ENCODE measurements around the gene MYDGF. TPM values are rescaled to one million over a fixed set of nuclear protein-coding genes. Genes with fewer than 3 reads are reported as not detected.

Gene MYDGF
- total and polyA plus RNA-seq, 9 of the 15 experiments (the other 6 are each of a cell fraction or from before 2014, with no cell fraction given) = 4.2 to 141 (median 82.1) TPM

- Histone ChIP-seq H3K27ac (ENCODE audit: extremely low read depth, low read depth, low read length) (no peak overlapping the region), H3K9me3 (replicated peaks; ENCODE audit: control insufficient read depth, insufficient read depth, low read depth, low read length) (no peaks in the 10 kb centered on the region), H3K9me1 (ENCODE audit: control insufficient read depth, insufficient read depth, low read length) (no peaks in the 10 kb centered on the region), H3K36me3 (ENCODE audit: control insufficient read depth, insufficient read depth, low read length) (no peaks in the 10 kb centered on the region), H3K79me2 (ENCODE audit: control insufficient read depth, insufficient read depth, low read length) (no peaks in the 10 kb centered on the region), H2AFZ (ENCODE audit: low read depth, low read length) (no peak overlapping the region), H3K4me3 (no peak overlapping the region), H3K27me3 (ENCODE audit: control insufficient read depth in 2 of 2, insufficient read depth in 2 of 2, low read length in 2 of 2) (peaks cover 0 to 3% of the 10 kb centered on the region in 2 experiments; a peak in 2 of 5 replicates), H3K4me1 (replicated peaks in 1 of 2; ENCODE audit: control insufficient read depth in 2 of 2, insufficient read depth in 2 of 2, low read length in 2 of 2) (peaks cover 5% of the 10 kb centered on the region in 2 experiments; a peak in 2 of 5 replicates), H4K20me1 (replicated peaks; ENCODE audit: control insufficient read depth, insufficient read depth, low read length) (no peaks in the 10 kb centered on the region), H3K9ac (ENCODE audit: insufficient read depth in 1 of 2, low read depth in 2 of 2, low read length in 2 of 2) (no peak overlapping the region), H3K4me2 (ENCODE audit: insufficient read depth, low read length) (no peak overlapping the region)
- TF ChIP-seq POU5F1 (IDR thresholded peaks at IDR 0.05; ENCODE audit: borderline replicate concordance, low read depth, low read length, partially characterized antibody) (no peak), NUFIP1 (IDR thresholded peaks at IDR 0.05; ENCODE audit: partially characterized antibody) (no peak), ZNF507 (tag; conservative IDR thresholded peaks at IDR 0.05) (peak; percentile 95), L3MBTL2 (IDR thresholded peaks at IDR 0.05) (no peak), ZNF316 (IDR thresholded peaks at IDR 0.05) (peak; percentile 99), C11orf30 (IDR thresholded peaks at IDR 0.05; ENCODE audit: low read depth) (peak; percentile 95), MAFG (tag; conservative IDR thresholded peaks at IDR 0.05) (peak; percentile 95), ZNF354B (CRISPR knock-in tag; IDR thresholded peaks at IDR 0.05) (peak; percentile 62; the same call in 1 of the 2 replicates), MAFK (IDR thresholded peaks at IDR 0.05; ENCODE audit: low read length) (peak; percentile 94), MAFF (IDR thresholded peaks at IDR 0.05; ENCODE audit: low read length) (peak; percentile 92)
- TF ChIP-seq, protein P1, sequence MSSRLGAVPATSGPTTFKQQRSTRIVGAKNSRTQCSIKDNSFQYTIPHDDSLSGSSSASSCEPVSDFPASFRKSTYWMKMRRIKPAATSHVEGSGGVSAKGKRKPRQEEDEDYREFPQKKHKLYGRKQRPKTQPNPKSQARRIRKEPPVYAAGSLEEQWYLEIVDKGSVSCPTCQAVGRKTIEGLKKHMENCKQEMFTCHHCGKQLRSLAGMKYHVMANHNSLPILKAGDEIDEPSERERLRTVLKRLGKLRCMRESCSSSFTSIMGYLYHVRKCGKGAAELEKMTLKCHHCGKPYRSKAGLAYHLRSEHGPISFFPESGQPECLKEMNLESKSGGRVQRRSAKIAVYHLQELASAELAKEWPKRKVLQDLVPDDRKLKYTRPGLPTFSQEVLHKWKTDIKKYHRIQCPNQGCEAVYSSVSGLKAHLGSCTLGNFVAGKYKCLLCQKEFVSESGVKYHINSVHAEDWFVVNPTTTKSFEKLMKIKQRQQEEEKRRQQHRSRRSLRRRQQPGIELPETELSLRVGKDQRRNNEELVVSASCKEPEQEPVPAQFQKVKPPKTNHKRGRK (tag; IDR thresholded peaks at IDR 0.05) = peak; percentile 15; the same call in 1 of the 2 replicates
- intact Hi-C loops (cut with micrococcal nuclease) (no loop called here), in situ Hi-C loops (cut with MboI) (no loop called here)
- BruUV-seq (replicated peaks) = no TSS peak
- ChIA-PET POLR2A (no interaction called here), CTCF (ENCODE audit: low intra/inter-chr PET ratio) (no interaction called here)
- no peak for FAIRE-seq
- no peak for ATAC-seq
- 27% methylated on average over 8 of the region's 8 CpGs for WGBS (ENCODE audit: insufficient coverage, low coverage, missing lambda C conversion rate)
- no peak for DNase-seq (ENCODE audit: extremely low read depth in 1 of 4, low spot score in 3 of 4)
These were observed 56.8 kb downstream of the MYDGF start for GRCh38 chr19:4613254-4613751.

All from K562 (cell line).